Measurements from ENCODE around the gene CD83. TPM values are rescaled to one million over a fixed set of nuclear protein-coding genes. Genes with fewer than 3 reads are reported as not detected.

Gene CD83
- total RNA-seq, 1 donor from 2014 or later, result 1.0 TPM

- Mint-ChIP-seq H3K27ac (ENCODE audit: unreplicated experiment) (no peak overlapping the region), H3K4me1 (ENCODE audit: low read depth) (no peaks in the 10 kb centered on the region), H3K36me3 (ENCODE audit: low read depth) (no peaks in the 10 kb centered on the region), H3K4me3 (ENCODE audit: unreplicated experiment) (no peak overlapping the region), H3K9me3 (ENCODE audit: low read depth) (no peaks in the 10 kb centered on the region), H3K27me3 (ENCODE audit: low read depth) (peaks cover 2% of the 10 kb centered on the region)
- TF ChIP-seq CTCF (IDR thresholded peaks at IDR 0.05), result no peak
- no peak for DNase-seq (ENCODE audit: low spot score)
Observed at GRCh38 chr6:14177413-14178082, 60.0 kb downstream of the CD83 start.

GRCh38 chr6:14178083-14178445 is 60.5 kb downstream of the CD83 start:
- Mint-ChIP-seq H3K4me3 (ENCODE audit: unreplicated experiment) (no peak overlapping the region), H3K27ac (ENCODE audit: unreplicated experiment) (no peak overlapping the region), H3K27me3 (ENCODE audit: low read depth) (peaks cover 2% of the 10 kb centered on the region), H3K4me1 (ENCODE audit: low read depth) (no peaks in the 10 kb centered on the region), H3K9me3 (ENCODE audit: low read depth) (no peaks in the 10 kb centered on the region), H3K36me3 (ENCODE audit: low read depth) (no peaks in the 10 kb centered on the region)
- no peak for DNase-seq (ENCODE audit: low spot score)
- no peak for TF ChIP-seq CTCF (IDR thresholded peaks at IDR 0.05)

- no peak overlapping the region for H3K27ac Mint-ChIP-seq (ENCODE audit: unreplicated experiment)
- no peak for DNase-seq (ENCODE audit: low spot score)
- no peaks in the 10 kb centered on the region for H3K27me3 Mint-ChIP-seq (ENCODE audit: low read depth)
- H3K9me3 Mint-ChIP-seq (ENCODE audit: low read depth), result peaks cover 4% of the 10 kb centered on the region
- no peaks in the 10 kb centered on the region for H3K36me3 Mint-ChIP-seq (ENCODE audit: low read depth)
- no peaks in the 10 kb centered on the region for H3K4me1 Mint-ChIP-seq (ENCODE audit: low read depth)
- no peak for TF ChIP-seq CTCF (IDR thresholded peaks at IDR 0.05)
- H3K4me3 Mint-ChIP-seq (ENCODE audit: unreplicated experiment), result no peak overlapping the region
Observed at GRCh38 chr6:14180609-14181008, 63.0 kb downstream of the CD83 start.

- Mint-ChIP-seq H3K27ac (ENCODE audit: unreplicated experiment) (no peak overlapping the region), H3K9me3 (ENCODE audit: low read depth) (peaks cover 4% of the 10 kb centered on the region), H3K36me3 (ENCODE audit: low read depth) (no peaks in the 10 kb centered on the region), H3K27me3 (ENCODE audit: low read depth) (no peaks in the 10 kb centered on the region), H3K4me3 (ENCODE audit: unreplicated experiment) (no peak overlapping the region), H3K4me1 (ENCODE audit: low read depth) (no peaks in the 10 kb centered on the region)
- DNase-seq (ENCODE audit: low spot score), result no peak
- no peak for TF ChIP-seq CTCF (IDR thresholded peaks at IDR 0.05)
Observed at GRCh38 chr6:14182916-14183315, 65.3 kb downstream of the CD83 start.

Other genes with a start within 250 kb of the CD83 start
- gene RNF182, start 192.8 kb upstream of the CD83 start, total RNA-seq, result 3.7 to 6.6 TPM (median 5.3 TPM) in 3 replicates